HUES6 (cell line): Measurements from ENCODE around the gene LANCL3.
A peak's percentile ranks its signal among the peaks of the same experiment; 100 is the strongest.
"Not testable (repeated sequence)": the region's sequence is repeated elsewhere in the genome, so short reads cannot be mapped to it uniquely, and the experiment has no call there.

ENCODE experiments used
- H3K27ac ChIP-seq: 2 replicates; pipeline ENCODE4 v1.7.0; 2013; ENCODE audit warnings: low read depth, mild to moderate bottlenecking, low read length, inconsistent platforms
- H3K27me3 ChIP-seq: 2 replicates; pipeline ENCODE4 v1.6.1; 2013; ENCODE audit warnings: low read length; ENCODE audit not compliant: control insufficient read depth, insufficient read depth
- H3K36me3 ChIP-seq: 2 replicates; pipeline ENCODE4 v1.6.1; 2013; ENCODE audit warnings: low read length; ENCODE audit not compliant: control insufficient read depth, insufficient read depth
- H3K4me1 ChIP-seq: 2 replicates; pipeline ENCODE4 v1.6.1; 2013; ENCODE audit warnings: low read length; ENCODE audit not compliant: control insufficient read depth, insufficient read depth
- H3K4me3 ChIP-seq: 2 replicates; pipeline ENCODE4 v1.5.1; 2013; ENCODE audit warnings: low read depth, low read length
- H3K9ac ChIP-seq: one replicate; pipeline ENCODE4 v1.6.1; 2013; ENCODE audit warnings: mild to moderate bottlenecking, low read length
- H3K9me3 ChIP-seq: 2 replicates; pipeline ENCODE4 v1.6.1; 2013; ENCODE audit warnings: low read depth, low read length; ENCODE audit not compliant: control insufficient read depth, insufficient read depth

The LANCL3 gene

GRCh38 chrX:37571426-37572107 lies at the start of gene LANCL3:
Gene LANCL3 (plus strand): TSS chrX:37571661. CDS start chrX:37571871, 210 bp downstream.
- H3K36me3 ChIP-seq, H3K27ac ChIP-seq, H3K9ac ChIP-seq, H3K9me3 ChIP-seq: not testable (repeated sequence)
- H3K4me3 ChIP-seq, result peak within 1 kb of the TSS; percentile 40
- H3K27me3 ChIP-seq, result peaks cover 17% of the 10 kb centered on the region
- peaks cover 18% of the 10 kb centered on the region for H3K4me1 ChIP-seq

DNA sequence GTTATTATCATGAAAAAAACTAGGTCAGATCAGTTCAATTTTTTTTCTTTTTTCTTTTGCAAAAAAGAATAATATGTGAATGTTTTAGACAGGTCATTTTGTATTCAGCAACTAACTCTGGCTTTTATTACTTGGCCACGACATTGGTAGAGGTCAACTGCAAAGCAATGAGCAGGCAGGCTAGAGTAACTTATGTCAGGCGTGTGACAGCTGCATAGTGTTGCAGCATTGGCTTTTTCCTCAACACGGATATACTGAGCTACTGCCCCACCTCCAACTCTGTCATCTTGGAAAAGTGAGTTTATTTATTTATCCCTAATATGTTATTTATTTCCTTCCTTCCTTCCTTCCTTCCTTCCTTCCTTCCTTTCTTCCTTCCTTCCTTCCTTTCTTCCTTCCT lies 47.8 kb upstream of the LANCL3 start:
- H3K4me1 ChIP-seq, H3K27me3 ChIP-seq, H3K36me3 ChIP-seq, H3K4me3 ChIP-seq, H3K9ac ChIP-seq, H3K9me3 ChIP-seq, H3K27ac ChIP-seq: not testable (repeated sequence)

DNA sequence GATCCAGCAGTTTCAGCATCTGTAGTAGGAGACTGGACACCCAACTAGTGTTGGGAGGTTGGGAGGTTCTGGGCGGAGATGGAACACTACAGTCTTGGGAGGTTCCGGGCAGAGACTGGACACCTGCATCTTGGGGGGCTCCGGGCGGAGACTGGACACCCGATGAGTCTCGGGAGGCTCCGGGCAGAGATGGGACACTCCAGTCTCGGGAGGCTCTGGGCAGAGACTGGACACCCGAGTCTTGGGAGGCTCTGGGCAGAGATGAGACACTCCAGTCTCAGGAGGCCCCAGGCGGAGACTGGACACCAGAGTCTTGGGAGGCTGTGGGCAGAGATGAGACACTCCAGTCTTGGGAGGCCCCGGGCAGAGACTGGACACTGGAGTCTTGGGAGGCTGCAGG lies 29.5 kb upstream of the LANCL3 start:
- H3K9me3 ChIP-seq, result no peaks in the 10 kb centered on the region
- no peaks in the 10 kb centered on the region for H3K36me3 ChIP-seq
- no peak overlapping the region for H3K27ac ChIP-seq
- H3K4me3 ChIP-seq, result no peak overlapping the region
- H3K9ac ChIP-seq, result no peak overlapping the region
- no peaks in the 10 kb centered on the region for H3K4me1 ChIP-seq
- H3K27me3 ChIP-seq, result no peaks in the 10 kb centered on the region; the same call in 1 of the 2 replicates

GRCh38 chrX:37542791-37543190 lies 28.7 kb upstream of the LANCL3 start:
- Histone ChIP-seq H3K36me3 (no peaks in the 10 kb centered on the region), H3K27ac (no peak overlapping the region), H3K27me3 (no peaks in the 10 kb centered on the region; the same call in 1 of the 2 replicates), H3K4me3 (no peak overlapping the region), H3K9me3 (no peaks in the 10 kb centered on the region), H3K9ac (no peak overlapping the region), H3K4me1 (no peaks in the 10 kb centered on the region)

GRCh38 chrX:37543324-37543723 lies 28.1 kb upstream of the LANCL3 start:
- Histone ChIP-seq H3K4me1 (no peaks in the 10 kb centered on the region), H3K9me3 (no peaks in the 10 kb centered on the region)

GRCh38 chrX:37544531-37544930 lies 26.9 kb upstream of the LANCL3 start:
- not testable (repeated sequence) for H3K4me3 ChIP-seq, H3K9me3 ChIP-seq, H3K27me3 ChIP-seq, H3K9ac ChIP-seq, H3K36me3 ChIP-seq, H3K27ac ChIP-seq, H3K4me1 ChIP-seq

More at GRCh38 chrX:37543324-37543723, 28.1 kb upstream of the LANCL3 start:
- Histone ChIP-seq H3K27ac (no peak overlapping the region), H3K36me3 (no peaks in the 10 kb centered on the region), H3K9ac (no peak overlapping the region), H3K4me3 (no peak overlapping the region), H3K27me3 (no peaks in the 10 kb centered on the region; the same call in 1 of the 2 replicates)

DNA sequence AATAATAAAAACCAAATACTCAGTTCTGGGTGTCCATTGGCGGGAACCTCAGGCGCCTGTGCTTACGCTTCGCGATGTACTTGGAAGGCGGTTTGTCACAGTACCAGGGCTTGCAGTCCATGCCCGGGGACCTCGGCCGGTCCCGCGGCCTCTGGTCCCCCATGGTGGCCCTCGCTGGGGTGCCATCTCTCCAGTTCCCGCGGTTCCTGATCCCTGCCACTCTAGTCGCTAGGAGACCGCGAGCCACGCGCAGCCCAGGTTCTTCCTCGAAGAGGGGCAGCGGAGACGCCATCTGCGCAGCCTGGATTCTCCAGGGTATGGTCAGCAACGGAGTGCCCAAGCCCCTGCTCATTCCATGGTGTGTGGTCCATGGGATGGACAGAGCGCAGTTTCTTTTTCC lies 26.4 kb upstream of the LANCL3 start:
- H3K27ac ChIP-seq, result no peak overlapping the region
- H3K9ac ChIP-seq, result no peak overlapping the region
- no peaks in the 10 kb centered on the region for H3K9me3 ChIP-seq
- no peaks in the 10 kb centered on the region for H3K36me3 ChIP-seq
- no peaks in the 10 kb centered on the region; the same call in 1 of the 2 replicates for H3K27me3 ChIP-seq
- no peaks in the 10 kb centered on the region for H3K4me1 ChIP-seq
- no peak overlapping the region for H3K4me3 ChIP-seq

GRCh38 chrX:37549619-37550018 lies 21.8 kb upstream of the LANCL3 start:
- not testable (repeated sequence) for H3K4me1 ChIP-seq, H3K36me3 ChIP-seq, H3K27ac ChIP-seq, H3K9me3 ChIP-seq, H3K9ac ChIP-seq, H3K27me3 ChIP-seq, H3K4me3 ChIP-seq

DNA sequence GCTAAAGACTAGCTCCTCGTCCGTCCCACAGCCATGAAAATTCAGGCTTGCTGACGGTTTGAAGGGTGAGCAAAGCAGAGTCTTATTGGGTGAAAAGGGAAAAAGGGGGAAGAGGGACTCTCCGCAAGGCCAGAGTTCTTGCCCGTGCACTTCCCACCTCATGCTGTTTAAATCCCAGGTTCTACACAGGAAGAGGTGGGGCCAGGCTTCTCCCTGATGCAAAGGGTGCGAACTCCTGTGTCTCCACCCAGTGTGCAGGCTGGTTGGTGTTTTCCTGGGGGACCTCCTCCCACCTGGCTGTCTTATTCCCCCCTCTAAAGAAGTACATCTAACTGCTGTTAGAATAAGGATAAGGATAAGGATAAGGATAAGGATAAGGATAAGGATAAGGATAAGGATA lies 18.0 kb upstream of the LANCL3 start:
- Histone ChIP-seq H3K4me3 (no peak overlapping the region), H3K4me1 (0 out of 2 replicates have a peak, but pooled peaks cover 4% of the 10 kb centered on the region), H3K9ac (peak overlapping the region; percentile 68), H3K27me3 (no peaks in the 10 kb centered on the region; the same call in 1 of the 2 replicates), H3K27ac (no peak overlapping the region), H3K9me3 (no peaks in the 10 kb centered on the region), H3K36me3 (no peaks in the 10 kb centered on the region)

GRCh38 chrX:37565254-37565653 lies 6.2 kb upstream of the LANCL3 start:
- H3K9ac ChIP-seq, H3K4me3 ChIP-seq, H3K9me3 ChIP-seq, H3K27ac ChIP-seq, H3K36me3 ChIP-seq, H3K4me1 ChIP-seq, H3K27me3 ChIP-seq: not testable (repeated sequence)

DNA sequence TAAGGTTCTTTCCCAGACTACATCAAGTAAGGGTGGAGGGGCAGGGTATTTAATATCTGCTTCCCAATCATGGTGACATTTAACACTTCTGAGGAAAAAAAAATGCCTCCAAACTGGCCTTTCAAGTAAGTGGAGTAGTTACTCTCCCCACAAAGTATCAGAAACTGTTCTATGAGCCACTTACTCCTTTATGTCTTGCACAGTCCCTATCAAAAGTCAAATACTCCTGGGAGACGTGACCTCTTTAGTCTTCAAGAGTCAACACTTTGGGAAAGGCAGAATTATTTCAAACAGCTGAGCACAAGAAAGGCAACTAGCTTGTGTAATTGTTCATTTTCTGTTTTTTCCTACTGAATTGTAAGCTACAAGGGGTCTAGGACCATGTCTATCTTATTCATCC lies 1.1 kb upstream of the LANCL3 start:
- H3K9me3 ChIP-seq, H3K9ac ChIP-seq, H3K27ac ChIP-seq, H3K4me3 ChIP-seq, H3K36me3 ChIP-seq: not testable (repeated sequence)
- peaks cover 16% of the 10 kb centered on the region for H3K4me1 ChIP-seq
- peaks cover 17% of the 10 kb centered on the region for H3K27me3 ChIP-seq
